Panc1 (cell line): ENCODE data around the gene MAGI2. TPM values are rescaled to one million over a fixed set of nuclear protein-coding genes. Genes with fewer than 3 reads are reported as not detected.

ENCODE experiments used
- ATAC-seq: fragments of 200-7000 bp; cut with Tn5 transposase; 2 replicates; pipeline ENCODE4 v1.9.1; 2020; ENCODE audit warnings: mild to moderate bottlenecking, moderate library complexity
- Bru-seq: library from RNA; stranded (reverse); fragments of 400-500 nt; gene quantifications from one replicate; lab custom pipeline; 2021; lab: Mats Ljungman, UMichigan
- BruChase-seq, 2 experiments: library from RNA; stranded (reverse); fragments of 400-500 nt; gene quantifications; one replicate each; lab custom pipeline; 2021; lab: Mats Ljungman, UMichigan
- BruUV-seq: library from RNA; stranded (reverse); fragments of 400-500 nt; replicated peaks from 2 replicates; lab custom pipeline; 2021; lab: Mats Ljungman, UMichigan
- CTCF ChIA-PET: fragments of 300-600 bp; sonication (Branson Sonifier 250); formaldehyde crosslinking; loops from one replicate; lab custom pipeline; 2022; ENCODE audit warnings: antibody characterized with exemption; lab: Charles Lee
- POLR2A ChIA-PET: fragments of 300-600 bp; sonication (Branson Sonifier 250); formaldehyde crosslinking; loops from one replicate; lab custom pipeline; 2022; ENCODE audit warnings: antibody characterized with exemption; lab: Charles Lee
- DNase-seq: peaks from one replicate; pipeline ENCODE4 v3.0.0-alpha.2; 2010; ENCODE audit warnings: low read depth, low spot score
- H3K27ac ChIP-seq: 2 replicates; pipeline ENCODE4 v1.5.1; 2011; ENCODE audit warnings: mild to moderate bottlenecking, low read length, inconsistent platforms
- H3K27me3 ChIP-seq: fragments of 200-500 bp; sonication (Bioruptor generic); 2 replicates; pipeline ENCODE4 v1.6.0; 2014; ENCODE audit warnings: low read length, inconsistent platforms; ENCODE audit not compliant: control insufficient read depth, insufficient read depth
- H3K36me3 ChIP-seq: fragments of 200-500 bp; sonication (Bioruptor generic); 2 replicates; pipeline ENCODE4 v1.5.1; 2014; ENCODE audit warnings: inconsistent platforms, mild to moderate bottlenecking, low read length, moderate library complexity; ENCODE audit not compliant: control insufficient read depth, insufficient read depth
- H3K4me1 ChIP-seq: 2 replicates; pipeline ENCODE4 v1.5.1; 2011; ENCODE audit warnings: inconsistent platforms, mild to moderate bottlenecking, low read length, moderate library complexity; ENCODE audit not compliant: control insufficient read depth, insufficient read depth
- H3K4me3 ChIP-seq, 2 experiments: 2 replicates each; pipeline ENCODE4 v1.5.1; 2011 to 2012; ENCODE audit warnings: low read depth in 2 of 2, low read length in 2 of 2, mild to moderate bottlenecking in 2 of 2, inconsistent platforms in 1 of 2, moderate library complexity in 1 of 2
- H3K9me3 ChIP-seq: fragments of 200-500 bp; sonication (Bioruptor generic); 2 replicates; pipeline ENCODE4 v1.5.1; 2014; ENCODE audit warnings: low read depth, mild to moderate bottlenecking, inconsistent platforms, low read length, moderate library complexity; ENCODE audit not compliant: control insufficient read depth, insufficient read depth
- CTCF ChIP-seq: fragments of 450-650 bp; IDR thresholded peaks from 2 replicates; pipeline ENCODE4 v1.5.1; 2017; ENCODE audit warnings: mild to moderate bottlenecking
- POLR2AphosphoS5 ChIP-seq: IDR thresholded peaks from 2 replicates; pipeline ENCODE4 v1.6.1; 2012; ENCODE audit warnings: mild to moderate bottlenecking, low read depth, low read length, moderate library complexity
- REST ChIP-seq, 2 experiments: IDR thresholded peaks; 2 replicates each; pipeline ENCODE4 v1.6.1; 2011 to 2012; ENCODE audit warnings: low read depth in 2 of 2, control low read depth in 1 of 2, low read length in 1 of 2, mild to moderate bottlenecking in 1 of 2, moderate library complexity in 1 of 2; ENCODE audit not compliant: insufficient read depth in 1 of 2
- SIN3A ChIP-seq: IDR thresholded peaks from 2 replicates; pipeline ENCODE4 v1.6.1; 2012; ENCODE audit warnings: low read depth, mild to moderate bottlenecking, low read length, moderate library complexity, borderline replicate concordance; ENCODE audit not compliant: insufficient read depth
- TCF7L2 ChIP-seq: IDR thresholded peaks from 2 replicates; pipeline ENCODE4 v1.6.1; 2011; ENCODE audit warnings: mild to moderate bottlenecking, low read depth, low read length, inconsistent platforms
- in situ Hi-C: cut with HindIII; loops from 2 replicates; pipeline ENCODE4 v1.10.0; 2016; ENCODE audit warnings: low sequenced_read_pairs, low pct_unique_long_range_greater_than_20kb
- intact Hi-C: fragments of 100-400 bp; cut with micrococcal nuclease; formaldehyde crosslinking; loops from one replicate; pipeline ENCODE4 v1.10.0; 2022; ENCODE audit not compliant: unreplicated experiment
- long read RNA-seq: library from polyadenylated mRNA; unstranded; transcript quantifications from one replicate; pipeline ENCODE4 v2.0.0, GENCODE V29; 2021; ENCODE audit not compliant: unreplicated experiment
- polyA plus RNA-seq: library from polyadenylated mRNA; unstranded; fragments of >200 nt; gene quantifications from one replicate; pipeline ENCODE4 v1.2.1, GENCODE V29; 2012; ENCODE audit warnings: missing spikeins; ENCODE audit not compliant: insufficient read length
- total RNA-seq: library from RNA; stranded (reverse); gene quantifications from one replicate; pipeline ENCODE4 v1.2.1, GENCODE V29; 2021; ENCODE audit not compliant: unreplicated experiment

The MAGI2 gene
- total RNA-seq (5.4 TPM), Bru-seq, nascent RNA (percentile 58 among the genes with signal in this experiment), BruChase-seq, experiment 1, labeled RNA remaining after a 2-hour chase (percentile 70 among the genes with signal in this experiment), BruChase-seq, experiment 2, labeled RNA remaining after a 6-hour chase (percentile 57 among the genes with signal in this experiment)
- 5.2 TPM for polyA plus RNA-seq
- long read RNA-seq, partial matches to known transcripts = 0 of 11 reads
- long read RNA-seq, other reads (novel, unspliced or antisense) = 11 of 11 reads

- POLR2A ChIA-PET = interaction anchor here (0.6 to 0.7 kb wide), 2 partner anchors 99 to 146 kb away, joined by 6 to 9 read pairs; no protein-coding TSS in a partner anchor
- Histone ChIP-seq H3K27ac (peak within 1 kb of the TSS; percentile 83), H3K4me1 (peaks cover 41% of the 10 kb centered on the region), H3K36me3 (no peaks in the 10 kb centered on the region), H3K9me3 (no peaks in the 10 kb centered on the region), H3K27me3 (no peaks in the 10 kb centered on the region), H3K4me3 (peak within 1 kb of the TSS; percentile 79 to 94)
- in situ Hi-C loops = no loop called here
- BruUV-seq = no TSS peak
- TF ChIP-seq TCF7L2 (no peak), SIN3A (0 out of 2 replicates have a peak, but pooled peaks have one; percentile 27)
- DNase-seq (no peak), ATAC-seq (peak; percentile 74)
- intact Hi-C loops = loop anchor here (5.0 kb wide), 1 partner anchor 156 kb away; no protein-coding TSS in a partner anchor
- CTCF ChIA-PET = interaction anchor here (0.5 kb wide), 1 partner anchor 697 kb away, joined by 3 read pairs; no protein-coding TSS in a partner anchor
Measured at GRCh38 chr7:79453558-79454360, at the start of gene MAGI2. MAGI2 (minus strand) TSS chr7:79453667; CDS start chr7:79453320, 347 bp downstream.

GRCh38 chr7:79502151-79502550 lies 48.7 kb upstream of the MAGI2 start:
- in situ Hi-C loops (no loop called here), intact Hi-C loops (no loop called here)
- CTCF ChIA-PET = no interaction called here

GRCh38 chr7:79500759-79501158 lies 47.3 kb upstream of the MAGI2 start:
- CTCF ChIA-PET = no interaction called here
- intact Hi-C loops (no loop called here), in situ Hi-C loops (no loop called here)
- no peaks in the 10 kb centered on the region for H3K9me3 ChIP-seq
- H3K27ac ChIP-seq = peak overlapping the region; percentile 25; the same call in 1 of the 2 replicates
- no peak overlapping the region for H3K4me3 ChIP-seq
- TF ChIP-seq SIN3A (no peak), CTCF (no peak), REST (IDR thresholded peaks at IDR 0.05; ENCODE audit: insufficient read depth in 1 of 2, low read depth in 2 of 2, low read length in 1 of 2) (no peak), POLR2AphosphoS5 (no peak), TCF7L2 (no peak)
- H3K4me1 ChIP-seq = peaks cover 15% of the 10 kb centered on the region
- POLR2A ChIA-PET = no interaction called here
- no peaks in the 10 kb centered on the region for H3K36me3 ChIP-seq
- no peaks in the 10 kb centered on the region for H3K27me3 ChIP-seq
- BruUV-seq = no TSS peak
- ATAC-seq (no peak), DNase-seq (no peak)

More at GRCh38 chr7:79502151-79502550, 48.7 kb upstream of the MAGI2 start:
- Histone ChIP-seq H3K36me3 (no peaks in the 10 kb centered on the region), H3K27ac (peak overlapping the region; percentile 74; the same call in 1 of the 2 replicates), H3K4me1 (peaks cover 29% of the 10 kb centered on the region), H3K9me3 (no peaks in the 10 kb centered on the region), H3K27me3 (no peaks in the 10 kb centered on the region), H3K4me3 (no peak overlapping the region)
- no peak for DNase-seq
- peak; percentile 42; the same call in 1 of the 2 replicates for TF ChIP-seq CTCF
- TF ChIP-seq SIN3A = no peak
- no peak for ATAC-seq
- POLR2A ChIA-PET = no interaction called here
- BruUV-seq = no TSS peak
